Measurements from ENCODE around the gene UBE2I. TPM values are rescaled to one million over a fixed set of nuclear protein-coding genes. Genes with fewer than 3 reads are reported as not detected.

UBE2I gene
- total RNA-seq, 1 experiment from 2014 or later = 120 TPM

GRCh38 chr16:1355591-1355990, 46.2 kb downstream of the UBE2I start:
- DNase-seq (ENCODE audit: extremely low read depth, low read depth) = no peak

GRCh38 chr16:1356061-1356900, 46.8 kb downstream of the UBE2I start:
- no peak for DNase-seq (ENCODE audit: extremely low read depth, low read depth)

GRCh38 chr16:1357906-1358566, 48.6 kb downstream of the UBE2I start:
- DNase-seq (ENCODE audit: extremely low read depth, low read depth) = peak; percentile 35

- DNase-seq (ENCODE audit: extremely low read depth, low read depth) = no peak
These were observed 52.4 kb downstream of the UBE2I start for GRCh38 chr16:1361685-1362360.

- no peak for DNase-seq (ENCODE audit: extremely low read depth, low read depth)
These were observed 53.4 kb downstream of the UBE2I start for GRCh38 chr16:1362807-1363206.

- peak; percentile 53 for DNase-seq (ENCODE audit: extremely low read depth, low read depth)
These were observed 54.1 kb downstream of the UBE2I start for GRCh38 chr16:1363501-1364041.

- no peak for DNase-seq (ENCODE audit: extremely low read depth, low read depth)
These were observed 55.1 kb downstream of the UBE2I start for GRCh38 chr16:1364510-1364909.

- DNase-seq (ENCODE audit: extremely low read depth, low read depth) = no peak
These were observed 56.8 kb downstream of the UBE2I start for GRCh38 chr16:1366060-1366711.

GRCh38 chr16:1366712-1367299, 57.4 kb downstream of the UBE2I start:
- no peak for DNase-seq (ENCODE audit: extremely low read depth, low read depth)

GRCh38 chr16:1367486-1368174, 58.2 kb downstream of the UBE2I start:
- no peak for DNase-seq (ENCODE audit: extremely low read depth, low read depth)

GRCh38 chr16:1371054-1371978, 61.9 kb downstream of the UBE2I start:
- DNase-seq (ENCODE audit: extremely low read depth, low read depth) = no peak

GRCh38 chr16:1372292-1372950, 63.0 kb downstream of the UBE2I start:
- DNase-seq (ENCODE audit: extremely low read depth, low read depth) = no peak

- DNase-seq (ENCODE audit: extremely low read depth, low read depth) = no peak
These were observed 65.2 kb downstream of the UBE2I start for GRCh38 chr16:1374418-1375297.

GRCh38 chr16:1375298-1375640, 65.8 kb downstream of the UBE2I start:
- no peak for DNase-seq (ENCODE audit: extremely low read depth, low read depth)

- no peak for DNase-seq (ENCODE audit: extremely low read depth, low read depth)
These were observed 66.4 kb downstream of the UBE2I start for GRCh38 chr16:1375741-1376410.
